ENCODE measurements around the gene FGF10. TPM values are rescaled to one million over a fixed set of nuclear protein-coding genes. Genes with fewer than 3 reads are reported as not detected.

Gene FGF10
- total and polyA plus RNA-seq, 5 donors from 2014 or later: not detected

DNA sequence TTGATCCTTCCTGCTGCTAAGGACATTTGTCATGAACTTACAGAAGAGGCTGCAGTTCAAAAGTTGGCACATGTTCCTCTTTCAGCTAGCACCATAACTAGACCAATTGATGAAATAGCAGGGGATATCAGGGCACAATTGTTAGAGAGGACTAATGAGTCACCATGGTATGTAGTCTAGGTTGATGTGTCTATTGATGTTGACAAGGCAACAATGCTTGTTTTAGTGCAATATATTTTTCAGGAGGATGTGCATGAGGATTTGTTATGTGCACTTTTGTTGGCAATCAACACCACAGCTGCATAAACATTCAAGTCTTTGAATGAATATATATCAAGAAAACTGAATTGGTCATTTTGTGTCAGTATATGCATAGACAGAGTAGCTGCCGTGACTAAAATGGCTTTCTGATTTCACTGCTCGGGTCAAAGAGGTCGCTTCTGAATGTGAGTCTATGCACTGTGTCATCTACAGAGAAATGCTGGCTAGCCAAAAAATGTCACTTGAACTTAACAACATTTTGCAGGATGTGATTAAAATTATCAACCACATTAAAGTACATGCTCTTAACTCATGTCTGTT, 68.0 kb downstream of the FGF10 start:
- Histone ChIP-seq H3K27ac (ENCODE audit: insufficient read depth, low read length, poor library complexity, severe bottlenecking) (no peak overlapping the region), H3K4me3 (ENCODE audit: low read depth, low read length) (no peak overlapping the region), H3K4me1 (ENCODE audit: control insufficient read depth, insufficient read depth, low read length, poor library complexity, severe bottlenecking) (no peaks in the 10 kb centered on the region), H3K27me3 (ENCODE audit: control insufficient read depth, insufficient read depth, low read length) (no peaks in the 10 kb centered on the region), H3K9me3 (ENCODE audit: control insufficient read depth in 2 of 2, low read length in 2 of 2) (no peaks in the 10 kb centered on the region), H3K36me3 (ENCODE audit: control insufficient read depth, insufficient read depth, low read length) (no peaks in the 10 kb centered on the region)
- no peaks in the 10 kb centered on the region for H3K4me1 Mint-ChIP-seq
- H3K36me3 Mint-ChIP-seq: no peaks in the 10 kb centered on the region
- peaks cover 0 to 8% (median 3%) of the 10 kb centered on the region in 7 donors for H3K9me3 Mint-ChIP-seq
- no peak overlapping the region for H3K27ac Mint-ChIP-seq
- no peak for DNase-seq
- H3K27me3 Mint-ChIP-seq: no peaks in the 10 kb centered on the region
- no peak overlapping the region for H3K4me3 Mint-ChIP-seq
- no peak for ATAC-seq (ENCODE audit: low read depth in 2 of 2)

GRCh38 chr5:44320188-44320587, 69.0 kb downstream of the FGF10 start:
- H3K4me3 ChIP-seq (ENCODE audit: low read depth, low read length): no peak overlapping the region
- H3K27ac Mint-ChIP-seq: no peak overlapping the region
- H3K27me3 ChIP-seq (ENCODE audit: control insufficient read depth, insufficient read depth, low read length): no peaks in the 10 kb centered on the region
- no peaks in the 10 kb centered on the region for H3K36me3 Mint-ChIP-seq
- ATAC-seq (ENCODE audit: low read depth in 2 of 2): no peak
- H3K27me3 Mint-ChIP-seq: no peaks in the 10 kb centered on the region
- H3K27ac ChIP-seq (ENCODE audit: insufficient read depth, low read length, poor library complexity, severe bottlenecking): no peak overlapping the region
- no peak overlapping the region for H3K4me3 Mint-ChIP-seq
- no peaks in the 10 kb centered on the region for H3K4me1 Mint-ChIP-seq
- DNase-seq: no peak
- no peaks in the 10 kb centered on the region for H3K9me3 ChIP-seq (ENCODE audit: control insufficient read depth in 2 of 2, low read length in 2 of 2)
- no peaks in the 10 kb centered on the region for H3K4me1 ChIP-seq (ENCODE audit: control insufficient read depth, insufficient read depth, low read length, poor library complexity, severe bottlenecking)
- H3K9me3 Mint-ChIP-seq: peaks cover 0 to 8% (median 3%) of the 10 kb centered on the region in 7 donors
- H3K36me3 ChIP-seq (ENCODE audit: control insufficient read depth, insufficient read depth, low read length): no peaks in the 10 kb centered on the region

GRCh38 chr5:44318883-44319282, 70.3 kb downstream of the FGF10 start:
- Mint-ChIP-seq H3K27me3 (no peaks in the 10 kb centered on the region), H3K9me3 (peaks cover 0 to 9% (median 3%) of the 10 kb centered on the region in 7 donors), H3K36me3 (no peaks in the 10 kb centered on the region), H3K4me3 (no peak overlapping the region), H3K27ac (no peak overlapping the region), H3K4me1 (no peaks in the 10 kb centered on the region)
- DNase-seq (no peak), ATAC-seq (ENCODE audit: low read depth in 2 of 2) (no peak)
- Histone ChIP-seq H3K4me1 (ENCODE audit: control insufficient read depth, insufficient read depth, low read length, poor library complexity, severe bottlenecking) (no peaks in the 10 kb centered on the region), H3K36me3 (ENCODE audit: control insufficient read depth, insufficient read depth, low read length) (no peaks in the 10 kb centered on the region), H3K27me3 (ENCODE audit: control insufficient read depth, insufficient read depth, low read length) (no peaks in the 10 kb centered on the region), H3K27ac (ENCODE audit: insufficient read depth, low read length, poor library complexity, severe bottlenecking) (no peak overlapping the region), H3K4me3 (ENCODE audit: low read depth, low read length) (no peak overlapping the region), H3K9me3 (ENCODE audit: control insufficient read depth in 2 of 2, low read length in 2 of 2) (no peaks in the 10 kb centered on the region)

GRCh38 chr5:44312374-44312773, 76.8 kb downstream of the FGF10 start:
- DNase-seq (no peak), ATAC-seq (ENCODE audit: low read depth in 2 of 2) (no peak)
- Mint-ChIP-seq H3K27ac (no peak overlapping the region), H3K4me3 (no peak overlapping the region), H3K4me1 (no peaks in the 10 kb centered on the region), H3K9me3 (peaks cover 0 to 11% (median 3%) of the 10 kb centered on the region in 7 donors), H3K36me3 (no peaks in the 10 kb centered on the region), H3K27me3 (no peaks in the 10 kb centered on the region)
- Histone ChIP-seq H3K27me3 (ENCODE audit: control insufficient read depth, insufficient read depth, low read length) (no peaks in the 10 kb centered on the region), H3K27ac (ENCODE audit: insufficient read depth, low read length, poor library complexity, severe bottlenecking) (no peak overlapping the region), H3K9me3 (ENCODE audit: control insufficient read depth in 2 of 2, low read length in 2 of 2) (no peaks in the 10 kb centered on the region), H3K36me3 (ENCODE audit: control insufficient read depth, insufficient read depth, low read length) (no peaks in the 10 kb centered on the region), H3K4me1 (ENCODE audit: control insufficient read depth, insufficient read depth, low read length, poor library complexity, severe bottlenecking) (no peaks in the 10 kb centered on the region), H3K4me3 (ENCODE audit: low read depth, low read length) (no peak overlapping the region)

DNA sequence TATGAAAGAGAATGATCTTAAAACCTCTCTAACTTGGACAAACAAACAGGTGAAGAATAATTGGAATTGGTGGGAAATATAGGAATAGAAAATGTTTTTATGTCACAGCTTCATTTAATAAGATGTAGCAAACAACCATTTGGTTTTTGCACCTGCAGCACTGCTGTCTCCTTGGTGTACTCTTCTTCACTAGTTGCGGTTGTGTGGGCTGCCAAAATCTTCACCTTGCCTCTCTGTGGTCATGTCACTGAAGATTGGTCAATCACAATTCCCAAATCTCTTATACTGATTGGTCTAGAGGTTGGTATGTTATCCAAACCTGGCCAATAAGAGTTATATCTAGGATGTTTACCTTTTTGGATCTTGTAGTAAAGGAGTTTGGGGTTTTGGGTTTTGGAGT, 88.7 kb downstream of the FGF10 start:
- no peaks in the 10 kb centered on the region for H3K36me3 Mint-ChIP-seq
- Histone ChIP-seq H3K36me3 (ENCODE audit: control insufficient read depth, insufficient read depth, low read length) (no peaks in the 10 kb centered on the region), H3K27me3 (ENCODE audit: control insufficient read depth, insufficient read depth, low read length) (no peaks in the 10 kb centered on the region), H3K4me3 (ENCODE audit: low read depth, low read length) (no peak overlapping the region), H3K27ac (ENCODE audit: insufficient read depth, low read length, poor library complexity, severe bottlenecking) (no peak overlapping the region), H3K4me1 (ENCODE audit: control insufficient read depth, insufficient read depth, low read length, poor library complexity, severe bottlenecking) (no peaks in the 10 kb centered on the region), H3K9me3 (ENCODE audit: control insufficient read depth in 2 of 2, low read length in 2 of 2) (no peaks in the 10 kb centered on the region)
- peaks cover 0 to 11% (median 2%) of the 10 kb centered on the region in 7 donors for H3K9me3 Mint-ChIP-seq
- no peak overlapping the region for H3K4me3 Mint-ChIP-seq
- DNase-seq (no peak), ATAC-seq (ENCODE audit: low read depth in 2 of 2) (no peak)
- no peaks in the 10 kb centered on the region for H3K4me1 Mint-ChIP-seq
- H3K27me3 Mint-ChIP-seq: no peaks in the 10 kb centered on the region
- no peak overlapping the region for H3K27ac Mint-ChIP-seq

DNA sequence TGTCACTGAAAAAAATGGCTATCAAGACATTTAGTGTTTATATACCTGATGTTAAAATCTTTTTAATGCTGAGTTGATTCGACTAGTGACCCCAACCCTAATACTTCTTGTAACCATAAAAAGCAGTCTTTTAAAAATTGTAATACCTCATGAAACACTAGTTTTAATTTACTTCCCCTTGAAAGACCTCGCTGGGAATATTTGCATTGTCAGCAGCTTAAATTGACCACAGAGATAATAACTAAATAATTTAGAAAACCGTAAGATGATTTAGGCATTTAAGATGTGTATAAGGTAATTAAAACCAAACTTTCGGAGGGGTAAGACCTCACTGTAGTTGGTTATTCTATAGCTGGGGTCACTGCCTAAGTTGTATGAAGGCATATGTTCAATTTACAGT, 89.8 kb downstream of the FGF10 start:
- H3K9me3 ChIP-seq (ENCODE audit: control insufficient read depth in 2 of 2, low read length in 2 of 2): no peaks in the 10 kb centered on the region
- H3K4me3 ChIP-seq (ENCODE audit: low read depth, low read length): no peak overlapping the region
- Mint-ChIP-seq H3K4me1 (no peaks in the 10 kb centered on the region), H3K36me3 (no peaks in the 10 kb centered on the region), H3K9me3 (peaks cover 0 to 4% (median under 1%) of the 10 kb centered on the region in 7 donors), H3K27ac (no peak overlapping the region), H3K4me3 (no peak overlapping the region), H3K27me3 (no peaks in the 10 kb centered on the region)
- H3K4me1 ChIP-seq (ENCODE audit: control insufficient read depth, insufficient read depth, low read length, poor library complexity, severe bottlenecking): no peaks in the 10 kb centered on the region
- H3K27ac ChIP-seq (ENCODE audit: insufficient read depth, low read length, poor library complexity, severe bottlenecking): no peak overlapping the region
- no peak for ATAC-seq (ENCODE audit: low read depth in 2 of 2)
- no peak for DNase-seq
- H3K36me3 ChIP-seq (ENCODE audit: control insufficient read depth, insufficient read depth, low read length): no peaks in the 10 kb centered on the region
- H3K27me3 ChIP-seq (ENCODE audit: control insufficient read depth, insufficient read depth, low read length): no peaks in the 10 kb centered on the region

- Mint-ChIP-seq H3K4me3 (no peak overlapping the region), H3K9me3 (peaks cover 0 to 19% (median 1%) of the 10 kb centered on the region in 7 donors), H3K27ac (no peak overlapping the region), H3K4me1 (no peaks in the 10 kb centered on the region), H3K27me3 (no peaks in the 10 kb centered on the region), H3K36me3 (no peaks in the 10 kb centered on the region)
- Histone ChIP-seq H3K4me1 (ENCODE audit: control insufficient read depth, insufficient read depth, low read length, poor library complexity, severe bottlenecking) (no peaks in the 10 kb centered on the region), H3K4me3 (ENCODE audit: low read depth, low read length) (no peak overlapping the region), H3K36me3 (ENCODE audit: control insufficient read depth, insufficient read depth, low read length) (no peaks in the 10 kb centered on the region), H3K27ac (ENCODE audit: insufficient read depth, low read length, poor library complexity, severe bottlenecking) (no peak overlapping the region), H3K9me3 (ENCODE audit: control insufficient read depth in 2 of 2, low read length in 2 of 2) (no peaks in the 10 kb centered on the region), H3K27me3 (ENCODE audit: control insufficient read depth, insufficient read depth, low read length) (no peaks in the 10 kb centered on the region)
- DNase-seq (no peak), ATAC-seq (ENCODE audit: low read depth in 2 of 2) (no peak)
Measured at GRCh38 chr5:44294516-44294915, 94.7 kb downstream of the FGF10 start.

DNA sequence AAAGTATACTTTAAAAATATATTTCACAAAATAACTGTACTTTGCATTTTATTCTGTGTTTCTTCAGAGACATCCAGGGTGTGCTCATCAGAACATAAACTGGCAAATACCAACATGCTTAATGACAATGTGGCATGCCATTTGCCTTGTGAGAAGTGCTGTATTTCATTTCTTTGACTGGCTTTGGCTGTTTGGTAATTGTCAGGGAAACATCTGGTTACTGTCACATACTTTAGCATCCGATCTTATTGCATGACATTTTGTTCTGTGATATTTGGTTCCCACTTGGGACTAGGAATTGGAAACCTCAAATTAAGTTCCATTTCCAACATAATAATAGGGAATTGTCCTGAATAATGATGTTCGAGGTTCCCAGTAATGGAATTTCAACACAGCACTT, 96.5 kb downstream of the FGF10 start:
- no peaks in the 10 kb centered on the region for H3K4me1 ChIP-seq (ENCODE audit: control insufficient read depth, insufficient read depth, low read length, poor library complexity, severe bottlenecking)
- peaks cover 0 to 26% (median 3%) of the 10 kb centered on the region in 7 donors for H3K9me3 Mint-ChIP-seq

More for the DNA sequence above, 96.5 kb downstream of the FGF10 start:
- H3K27me3 ChIP-seq (ENCODE audit: control insufficient read depth, insufficient read depth, low read length): no peaks in the 10 kb centered on the region
- no peaks in the 10 kb centered on the region for H3K9me3 ChIP-seq (ENCODE audit: control insufficient read depth in 2 of 2, low read length in 2 of 2)
- Mint-ChIP-seq H3K27ac (no peak overlapping the region), H3K4me3 (no peak overlapping the region), H3K4me1 (no peaks in the 10 kb centered on the region), H3K36me3 (no peaks in the 10 kb centered on the region), H3K27me3 (no peaks in the 10 kb centered on the region)
- no peak overlapping the region for H3K4me3 ChIP-seq (ENCODE audit: low read depth, low read length)
- ATAC-seq (ENCODE audit: low read depth in 2 of 2) (no peak), DNase-seq (no peak)
- no peaks in the 10 kb centered on the region for H3K36me3 ChIP-seq (ENCODE audit: control insufficient read depth, insufficient read depth, low read length)
- no peak overlapping the region for H3K27ac ChIP-seq (ENCODE audit: insufficient read depth, low read length, poor library complexity, severe bottlenecking)

All from CD4-positive, CD25-positive, alpha-beta regulatory T cell (primary cell).